Glomerular visceral epithelial cell (primary cell): ENCODE data around the gene MPV17L.
"Not testable (repeated sequence)": the region's sequence is repeated elsewhere in the genome, so short reads cannot be mapped to it uniquely, and the experiment has no call there.

ENCODE experiments used
- DNase-seq: peaks from one replicate; pipeline ENCODE4 v3.0.0-alpha.2; 2016; ENCODE audit errors: extremely low spot score

MPV17L gene

DNA sequence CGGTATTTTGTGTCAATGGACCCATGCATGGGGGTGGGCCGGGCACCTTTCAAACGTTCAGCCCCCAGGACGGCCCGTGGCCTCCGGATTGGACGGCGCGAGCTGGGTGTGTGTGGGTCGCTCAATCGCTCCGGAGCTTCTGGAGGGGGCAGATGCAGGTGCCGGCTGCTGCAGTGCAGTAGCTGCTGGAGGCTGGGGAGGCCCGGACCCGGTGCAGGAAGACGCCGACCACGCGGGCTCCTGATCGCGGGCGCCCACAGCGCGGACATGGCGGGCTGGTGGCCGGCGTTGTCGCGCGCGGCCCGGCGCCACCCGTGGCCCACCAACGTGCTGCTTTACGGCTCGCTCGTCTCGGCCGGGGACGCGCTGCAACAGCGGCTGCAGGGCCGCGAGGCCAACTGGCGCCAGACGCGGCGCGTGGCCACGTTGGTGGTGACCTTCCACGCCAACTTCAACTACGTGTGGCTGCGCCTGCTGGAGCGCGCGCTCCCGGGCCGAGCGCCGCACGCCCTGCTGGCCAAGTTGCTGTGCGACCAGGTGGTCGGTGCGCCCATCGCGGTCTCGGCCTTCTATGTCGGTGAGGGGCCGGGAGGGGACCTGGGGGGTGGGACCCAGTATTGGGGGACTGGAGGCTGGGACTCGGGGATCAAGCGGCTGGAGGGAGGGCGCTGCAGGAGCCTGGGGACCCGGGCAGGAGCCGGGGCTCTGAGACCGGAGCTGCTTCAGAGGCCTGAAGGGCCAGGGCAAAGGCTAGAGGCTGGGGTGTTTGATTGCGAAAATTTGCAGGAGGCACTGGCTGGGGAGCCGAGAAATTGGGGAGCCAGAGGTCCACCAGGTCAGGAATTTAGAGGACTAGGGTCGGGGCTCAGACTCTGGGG is at the start of gene MPV17L:
TSS of gene MPV17L (plus strand) at position 124 of the 878 bp plus-strand sequence. CDS start at position 268, 144 bp downstream.
- DNase-seq, result not testable (repeated sequence)

DNA sequence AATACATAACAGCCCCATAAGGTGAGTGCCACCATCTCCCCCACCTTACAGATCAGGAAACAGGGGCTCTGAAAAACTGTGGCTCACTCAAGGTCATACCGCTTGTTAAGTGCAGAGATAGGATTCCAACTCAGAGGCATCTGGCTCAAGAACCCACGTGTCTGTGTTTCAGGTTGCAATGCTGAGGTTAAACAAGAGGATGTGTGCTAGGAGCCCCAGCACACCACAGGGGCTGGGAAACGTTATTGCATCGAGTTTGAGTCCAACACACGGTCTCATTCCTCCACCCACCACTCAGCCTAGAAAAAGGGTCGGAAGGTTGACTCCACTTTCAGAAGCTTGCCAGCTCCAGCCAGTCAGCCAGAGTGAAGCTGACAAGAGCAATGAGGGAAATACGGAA is 46.8 kb upstream of the MPV17L start:
- DNase-seq, result not testable (repeated sequence)

DNA sequence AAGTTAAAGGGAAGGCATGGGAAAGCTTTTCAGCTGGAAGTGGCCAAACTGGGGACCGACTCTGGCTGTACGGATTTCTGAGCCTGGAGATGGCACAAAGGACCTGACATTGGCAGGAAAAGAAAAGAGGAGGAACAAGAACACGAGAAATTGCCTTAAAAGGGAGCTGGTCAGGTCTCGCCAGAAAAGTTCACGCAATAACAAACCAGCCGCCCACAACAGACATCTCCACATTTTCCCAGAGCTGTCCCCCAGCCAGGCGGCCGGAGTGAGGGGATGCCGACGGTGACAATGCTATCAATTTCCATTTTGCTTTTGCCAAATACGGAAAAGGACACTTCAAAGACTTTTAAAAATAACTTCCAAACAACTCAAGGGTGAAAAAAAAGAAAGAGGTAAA is 44.3 kb upstream of the MPV17L start:
- not testable (repeated sequence) for DNase-seq

DNA sequence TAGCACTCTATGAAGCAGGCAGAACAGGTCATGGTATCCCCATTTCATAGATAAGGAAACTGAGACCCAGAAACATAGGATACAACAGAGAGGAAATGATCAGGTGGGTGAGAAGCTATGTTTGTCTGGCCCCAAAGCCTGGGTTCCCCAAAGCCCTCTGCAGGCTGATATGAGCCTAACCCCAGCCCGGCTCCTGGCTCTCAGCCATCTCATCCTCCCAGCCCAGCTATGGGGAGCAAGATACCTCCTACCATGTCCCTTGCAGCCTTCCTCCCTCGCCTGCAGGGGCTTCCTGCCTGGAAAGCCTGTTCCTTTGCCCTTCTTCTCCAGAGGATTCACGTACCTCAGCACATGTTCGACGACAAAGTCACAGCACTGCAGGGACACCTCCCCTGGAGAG is 43.8 kb upstream of the MPV17L start:
- DNase-seq, result not testable (repeated sequence)

DNA sequence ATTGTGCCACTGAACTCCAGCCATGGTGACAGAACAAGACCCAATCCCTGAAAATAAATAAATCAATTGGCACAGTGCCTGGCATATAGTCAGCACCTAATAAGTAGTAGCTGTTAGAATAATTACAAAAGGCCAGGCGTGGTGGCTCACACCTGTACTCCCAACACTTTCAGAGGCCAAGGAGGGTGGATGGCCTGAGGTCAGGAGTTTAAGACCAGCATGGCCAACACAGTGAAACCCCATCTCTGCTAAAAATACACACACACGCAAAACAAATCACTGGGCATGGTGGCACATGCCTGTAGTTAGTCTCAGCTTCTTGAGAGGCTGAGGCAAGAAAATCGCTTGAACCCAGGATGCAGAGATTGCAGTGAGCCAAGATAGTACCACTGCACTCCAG is 42.7 kb upstream of the MPV17L start:
- DNase-seq, result not testable (repeated sequence)

DNA sequence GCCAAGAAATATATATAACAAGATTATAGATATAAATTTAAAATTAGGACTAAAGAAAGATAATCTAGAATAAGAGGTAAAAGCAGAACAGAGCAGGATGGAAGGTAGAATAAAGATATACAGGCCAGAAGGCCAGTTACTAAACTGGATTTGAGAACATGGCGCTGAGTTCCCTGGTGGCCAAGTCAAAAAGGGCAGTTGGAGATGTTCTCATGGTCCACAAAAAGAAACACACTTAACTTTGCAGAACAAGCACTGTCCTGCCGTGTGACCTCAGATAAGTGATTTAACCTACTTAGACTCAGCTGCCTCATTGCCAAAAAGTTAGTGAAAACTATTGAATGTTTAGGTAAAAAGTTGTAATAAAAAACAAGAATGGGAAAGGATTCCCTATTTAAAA is 40.7 kb upstream of the MPV17L start:
- not testable (repeated sequence) for DNase-seq

DNA sequence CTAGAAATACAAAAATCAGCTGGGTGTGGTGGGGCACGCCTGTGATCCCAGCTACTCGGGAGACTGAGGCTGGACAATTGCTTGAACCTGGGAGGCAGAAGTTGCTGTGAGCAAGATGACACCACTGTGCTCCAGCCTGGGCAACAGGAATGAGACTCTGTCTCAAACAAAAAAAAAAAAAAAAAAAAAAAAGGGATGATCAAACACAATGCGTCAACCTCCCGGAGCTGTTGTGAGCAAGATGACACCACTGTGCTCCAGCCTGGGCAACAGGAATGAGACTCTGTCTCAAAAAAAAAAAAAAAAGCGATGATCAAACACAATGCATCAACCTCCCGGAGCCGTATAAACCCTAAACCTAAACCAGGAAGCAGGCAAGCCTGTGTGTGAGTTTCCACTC is 38.1 kb upstream of the MPV17L start:
- not testable (repeated sequence) for DNase-seq

DNA sequence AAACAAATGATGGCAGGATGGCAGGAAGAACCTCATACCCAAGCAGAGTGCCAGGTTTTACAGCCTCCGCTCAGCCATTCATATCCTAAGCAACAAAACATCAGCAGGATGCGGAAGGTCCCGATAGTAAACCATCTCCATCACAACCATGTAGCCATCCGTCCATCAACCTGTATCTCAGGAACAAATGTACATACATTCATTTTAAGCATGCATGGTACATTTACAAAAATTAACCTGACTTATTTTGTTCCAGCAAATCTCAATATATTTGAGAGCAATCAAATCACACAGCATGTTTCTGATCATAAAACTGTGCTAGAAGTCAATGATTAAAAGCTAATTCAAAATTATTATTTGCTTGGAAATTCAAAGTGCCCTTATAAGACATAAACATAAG is 17.4 kb upstream of the MPV17L start, which contains the start of gene NPIPA5:
TSS of gene NPIPA5 (minus strand) at position 101 of the 400 bp plus-strand sequence. CDS start at position 101, 0 bp downstream.
- not testable (repeated sequence) for DNase-seq

DNA sequence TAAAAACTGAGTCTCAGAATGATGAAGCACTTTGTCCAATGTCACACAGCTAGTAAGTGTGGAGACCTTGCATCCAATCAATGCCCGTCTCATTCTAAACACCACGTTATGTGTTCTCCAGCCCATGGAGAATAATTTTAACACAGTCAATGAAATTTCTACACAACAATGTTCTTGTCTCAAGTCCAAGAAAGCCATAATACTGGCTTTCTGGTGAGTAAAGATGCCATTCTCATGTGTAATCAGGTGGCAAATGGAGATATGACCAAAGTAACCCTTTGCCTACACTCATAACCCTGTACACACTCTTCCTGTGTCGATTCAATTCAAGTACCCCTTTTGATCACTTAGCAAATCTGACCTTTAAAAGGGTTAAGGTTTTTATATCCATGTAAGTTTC is 12.7 kb upstream of the MPV17L start:
- peak; percentile 7 for DNase-seq

DNA sequence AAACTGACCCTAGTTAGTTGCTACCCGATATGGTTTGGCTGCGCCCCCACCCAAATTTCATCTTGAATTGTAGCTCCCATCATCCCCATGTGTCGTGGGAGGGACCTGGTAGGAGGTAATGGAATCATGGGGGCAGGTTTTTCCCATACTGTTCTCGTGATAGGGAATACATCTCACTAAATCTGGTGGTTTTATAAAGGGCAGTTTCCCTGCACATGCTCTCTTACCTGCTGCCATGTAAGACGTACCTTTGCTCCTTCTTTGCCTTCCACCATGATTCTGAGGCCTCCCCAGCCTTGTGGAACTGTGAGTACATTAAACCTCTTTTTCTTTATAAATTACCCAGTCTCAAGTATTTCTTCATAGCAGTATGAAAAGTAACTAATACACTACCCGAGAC is 7.5 kb upstream of the MPV17L start:
- not testable (repeated sequence) for DNase-seq

DNA sequence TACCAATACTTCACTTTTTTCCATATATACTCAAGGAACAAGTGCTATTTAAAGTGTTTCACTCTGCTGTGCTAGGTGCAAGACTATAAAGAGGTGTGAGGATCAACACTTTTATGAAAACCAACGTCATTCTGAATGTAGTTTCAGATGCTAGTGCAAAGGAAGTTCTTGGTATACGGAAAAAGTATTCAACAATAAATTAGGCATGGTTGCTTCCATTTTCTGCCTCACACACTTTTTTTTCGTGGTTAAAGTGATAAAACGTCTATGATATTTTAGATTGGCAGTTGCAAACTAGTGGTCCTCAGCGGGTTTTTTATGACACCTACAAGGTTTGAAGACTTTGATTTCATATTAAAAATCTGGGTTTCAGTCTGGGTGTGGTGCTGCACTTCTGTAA is 5.6 kb upstream of the MPV17L start:
- not testable (repeated sequence) for DNase-seq

DNA sequence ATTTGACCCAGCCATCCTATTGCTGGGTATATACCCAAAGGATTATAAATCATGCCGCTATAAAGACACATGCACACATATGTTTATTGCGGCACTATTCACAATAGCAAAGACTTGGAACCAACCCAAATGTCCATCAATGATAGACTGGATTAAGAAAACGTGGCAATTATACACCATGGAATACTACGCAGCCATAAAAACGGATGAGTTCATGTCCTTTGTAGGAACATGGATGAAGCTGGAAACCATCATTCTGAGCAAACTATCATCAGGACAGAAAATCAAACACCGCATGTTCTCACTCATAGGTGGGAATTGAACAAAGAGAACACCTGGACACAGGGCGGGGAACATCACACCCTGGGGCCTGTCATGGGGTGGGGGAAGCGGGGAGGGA is 2.5 kb upstream of the MPV17L start:
- DNase-seq, result not testable (repeated sequence)

DNA sequence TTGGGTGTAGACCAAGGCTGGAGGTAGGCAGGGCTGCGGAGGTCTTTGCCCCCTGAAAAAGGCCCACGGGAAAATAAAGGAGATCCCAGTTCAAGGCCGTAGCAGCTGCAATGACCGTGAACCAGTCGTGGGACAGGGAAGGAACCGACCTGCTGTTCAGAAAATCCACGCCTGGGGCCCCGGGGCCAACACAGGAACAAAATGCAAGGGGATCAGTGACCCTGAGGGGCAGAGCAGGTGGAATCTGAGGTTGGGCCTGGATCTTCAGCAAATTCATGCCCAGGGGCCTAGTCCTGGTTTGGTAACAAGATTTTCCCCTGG is 915 bp downstream of the MPV17L start:
- not testable (repeated sequence) for DNase-seq

DNA sequence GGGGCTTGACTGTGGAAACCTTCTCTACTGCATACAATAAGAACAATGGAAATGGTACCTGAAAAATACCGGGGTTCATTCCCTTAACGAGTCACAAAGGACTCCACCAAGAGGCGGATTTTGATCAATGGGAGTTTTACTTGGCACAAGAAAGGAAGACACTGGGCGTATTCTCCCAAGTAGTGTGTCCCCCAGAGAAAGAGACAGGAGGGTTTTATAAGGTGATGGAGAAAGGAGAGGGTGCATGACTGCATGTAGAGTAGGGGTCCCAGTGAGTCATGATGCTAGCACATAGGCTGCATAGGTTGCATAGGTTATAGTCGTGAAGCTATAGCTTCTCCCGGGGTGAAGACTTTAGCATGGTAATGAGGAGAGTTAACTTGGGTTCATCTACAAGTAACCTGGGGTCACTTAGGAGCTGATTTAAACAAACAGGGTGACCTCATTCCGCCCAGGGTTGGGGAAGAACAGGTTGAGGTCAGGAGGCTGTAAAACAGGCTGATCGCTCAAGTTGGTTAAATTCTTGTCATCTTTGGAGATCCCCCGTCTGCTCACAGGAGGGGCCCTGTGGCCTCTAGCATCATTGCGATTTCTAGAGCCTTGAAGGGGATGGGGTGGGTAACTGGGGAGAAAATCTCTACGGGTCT is 1.5 kb downstream of the MPV17L start:
- no peak for DNase-seq

DNA sequence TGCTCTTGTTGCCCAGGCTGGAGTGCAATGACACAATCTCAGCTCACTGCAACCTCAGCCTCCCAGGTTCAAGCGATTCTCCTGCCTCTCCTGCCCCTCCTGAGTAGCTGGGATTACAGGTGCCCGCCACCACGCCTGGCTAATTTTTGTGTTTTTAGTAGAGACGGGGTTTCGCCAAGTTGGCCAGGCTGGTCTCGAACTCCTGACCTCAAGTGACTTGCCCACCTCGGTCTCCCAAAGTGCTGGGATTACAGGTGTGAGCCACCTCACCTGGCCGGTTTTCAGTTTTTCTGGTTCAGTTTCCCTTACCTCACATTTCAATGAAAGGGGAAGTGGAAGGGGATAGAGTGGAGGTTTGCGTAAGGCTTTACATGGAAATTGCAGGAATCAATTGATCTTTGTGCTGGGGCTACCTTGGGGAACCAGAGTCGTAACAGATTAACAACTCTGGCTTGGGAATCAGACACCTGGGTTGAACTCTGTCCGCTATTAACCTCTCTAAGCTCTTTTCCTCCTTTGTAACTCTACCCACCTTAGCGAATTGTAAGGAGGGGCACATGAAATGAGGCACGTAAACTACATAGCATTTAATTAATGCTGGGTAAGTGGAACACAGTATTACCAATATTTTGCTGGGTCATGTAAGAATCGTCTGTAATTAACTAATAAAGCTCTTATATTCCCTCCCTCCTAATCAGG is 3.2 kb downstream of the MPV17L start:
- no peak for DNase-seq

DNA sequence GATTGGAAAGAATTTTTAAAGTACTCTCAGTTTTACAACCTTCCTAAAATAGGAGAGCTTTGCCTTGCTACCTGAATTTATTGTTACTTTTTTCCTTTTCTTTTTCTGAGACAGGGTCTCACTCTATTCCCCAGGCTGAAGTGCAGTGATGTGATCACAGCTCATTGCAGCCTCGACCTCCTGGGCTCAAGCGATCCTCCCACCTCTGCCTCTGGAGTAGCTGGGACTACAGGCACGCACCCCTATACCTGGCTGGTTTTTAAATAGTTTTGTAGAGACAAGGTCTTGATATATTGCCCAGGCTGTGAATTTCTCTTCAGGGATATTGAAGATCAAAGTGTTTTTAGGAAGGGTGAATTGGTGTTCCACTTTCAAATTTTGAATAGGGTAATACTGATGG is 3.8 kb downstream of the MPV17L start:
- no peak for DNase-seq

DNA sequence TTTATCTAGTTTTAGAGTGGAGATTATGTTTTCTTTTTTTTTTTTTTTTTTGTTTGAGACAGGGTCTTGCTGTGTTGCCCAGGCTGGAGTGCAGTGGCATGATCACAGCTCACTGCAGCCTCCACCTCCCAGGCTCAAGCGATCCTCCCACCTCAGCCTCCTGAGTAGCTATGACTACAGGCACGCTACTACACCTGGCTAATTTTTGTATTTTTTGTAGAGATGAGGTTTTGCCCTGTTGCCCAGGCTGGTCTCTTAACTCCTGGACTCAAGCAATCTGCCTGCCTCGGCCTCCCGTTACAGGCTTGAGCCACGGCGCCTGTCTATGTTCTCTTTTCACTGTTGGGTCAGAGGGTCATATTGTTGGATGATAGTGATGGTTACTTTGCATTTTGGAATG is 4.8 kb downstream of the MPV17L start:
- not testable (repeated sequence) for DNase-seq

DNA sequence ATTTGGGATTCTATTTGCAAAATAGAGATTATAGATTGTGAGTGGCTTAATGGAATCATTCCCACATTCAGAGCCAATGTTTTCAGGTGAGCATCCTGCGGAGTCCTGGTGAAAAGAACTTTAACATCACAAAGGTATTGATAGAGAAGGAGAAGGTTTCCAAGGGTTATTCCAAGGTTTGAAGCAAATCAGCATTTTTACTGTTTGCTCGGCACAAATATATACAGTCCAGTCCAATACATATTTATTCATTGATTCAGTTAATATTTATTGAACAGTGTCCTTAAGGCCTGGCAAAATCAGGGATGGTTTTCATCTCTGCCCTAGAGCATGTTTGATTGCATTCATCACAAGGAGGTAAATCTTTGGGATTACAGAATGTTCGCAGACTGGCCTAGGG is 6.4 kb downstream of the MPV17L start:
- no peak for DNase-seq

DNA sequence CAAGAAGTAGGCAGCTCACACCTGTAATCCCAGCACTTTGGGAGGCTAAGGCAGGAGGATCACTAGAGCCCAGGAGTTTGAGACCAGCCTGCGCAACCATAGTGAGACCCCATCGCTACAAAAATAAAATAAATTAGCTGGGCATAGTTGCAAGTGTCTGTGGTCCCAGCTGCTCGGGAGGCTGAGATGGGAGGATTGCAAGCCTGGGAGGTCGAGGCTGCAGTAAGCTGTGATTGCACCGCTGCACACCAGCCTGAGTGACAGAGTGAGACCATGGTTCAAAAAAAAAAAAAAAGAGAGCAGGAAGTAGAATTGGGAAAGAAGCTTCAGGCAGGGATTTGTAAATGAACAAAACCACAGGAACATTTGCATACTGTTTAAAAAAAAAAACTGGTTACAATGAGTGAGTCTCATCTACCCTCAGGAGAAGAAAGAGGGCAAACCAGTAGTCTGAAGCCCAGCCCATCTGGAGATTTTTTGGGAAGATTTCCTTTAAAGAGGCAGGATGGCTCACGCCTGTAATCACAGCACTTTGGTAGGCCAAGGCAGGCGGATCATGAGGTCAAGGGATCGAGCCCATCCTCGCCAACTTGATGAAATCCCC is 7.9 kb downstream of the MPV17L start:
- DNase-seq, result peak; percentile 1

DNA sequence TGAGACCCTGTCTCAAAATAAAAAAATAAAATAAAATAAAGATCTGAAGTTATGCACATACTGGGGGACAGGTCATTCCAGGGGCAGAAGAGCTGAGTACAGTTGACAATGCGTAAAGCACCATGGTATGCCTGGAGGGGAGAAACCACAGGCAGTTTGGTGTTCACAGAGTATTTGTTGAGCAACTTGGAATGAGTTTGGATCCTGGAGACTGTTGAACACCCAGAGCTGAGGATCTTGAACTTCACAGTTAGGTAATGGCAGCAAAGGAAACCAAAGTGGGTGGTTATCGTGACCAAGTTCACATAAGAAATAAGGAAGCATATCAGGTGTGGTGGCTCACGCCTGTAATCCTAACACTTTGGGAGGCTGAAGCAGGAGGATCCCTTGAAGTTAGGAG is 8.5 kb downstream of the MPV17L start:
- DNase-seq, result not testable (repeated sequence)

DNA sequence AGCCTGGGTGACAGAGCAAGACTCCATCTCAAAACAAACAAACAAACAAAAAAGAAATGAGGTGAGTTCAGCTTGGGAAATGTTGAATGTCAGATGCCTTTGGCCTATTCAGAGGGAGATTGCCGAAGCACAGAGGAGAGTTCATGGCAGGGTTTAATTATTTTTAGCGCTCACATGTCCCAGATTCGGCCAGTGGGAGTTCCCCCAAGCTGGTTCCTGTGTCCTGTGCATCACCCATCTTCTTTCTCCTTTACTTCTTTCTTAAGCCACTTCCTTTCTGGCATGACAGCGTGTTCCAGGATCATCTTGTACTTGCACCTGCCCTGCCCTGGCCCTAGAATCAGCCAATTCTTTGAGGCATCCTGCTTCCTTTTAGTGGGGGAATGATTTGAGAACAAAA is 9.2 kb downstream of the MPV17L start:
- no peak for DNase-seq

DNA sequence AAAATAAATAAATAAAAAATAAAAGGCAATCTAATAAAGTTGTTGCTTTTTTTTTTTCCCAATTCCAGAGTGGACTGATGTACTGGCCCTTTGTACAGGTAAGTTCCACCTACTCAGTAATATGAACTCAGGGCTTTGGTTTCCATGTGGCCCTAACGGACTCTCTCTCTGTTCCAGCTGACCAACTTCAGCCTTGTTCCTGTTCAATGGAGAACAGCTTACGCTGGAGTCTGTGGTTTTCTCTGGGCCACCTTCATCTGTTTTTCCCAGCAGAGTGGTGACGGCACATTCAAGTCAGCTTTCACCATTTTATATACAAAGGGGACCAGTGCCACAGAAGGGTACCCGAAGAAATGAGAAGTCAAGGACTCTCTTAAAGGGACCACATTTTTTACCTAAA is 12.2 kb downstream of the MPV17L start:
- peak; percentile 48 for DNase-seq
